ENCODE data around the gene FTSJ3. TPM values are rescaled to one million over a fixed set of nuclear protein-coding genes. Genes with fewer than 3 reads are reported as not detected.

FTSJ3 gene
- total RNA-seq, 1 experiment from 2014 or later: 80.3 TPM

GRCh38 chr17:63809970-63810369 lies 17.5 kb downstream of the FTSJ3 start:
- Histone ChIP-seq H3K9me3 (ENCODE audit: control insufficient read depth, low read depth, low read length) (no peaks in the 10 kb centered on the region), H3K23me2 (ENCODE audit: insufficient read length, low read depth, low read length, poor library complexity, severe bottlenecking) (no peaks in the 10 kb centered on the region), H3K79me1 (ENCODE audit: insufficient read depth, low read depth, low read length, poor library complexity, severe bottlenecking) (no peaks in the 10 kb centered on the region), H2BK15ac (ENCODE audit: low read depth, low read length) (no peak overlapping the region), H3K23ac (ENCODE audit: insufficient read length, low read depth, low read length) (no peak overlapping the region), H3K9ac (ENCODE audit: extremely low read depth, insufficient read length, low read length) (no peak overlapping the region), H4K20me1 (ENCODE audit: control insufficient read depth, insufficient read depth, insufficient read length) (no peaks in the 10 kb centered on the region), H2BK120ac (ENCODE audit: low read depth, low read length, poor library complexity, severe bottlenecking) (no peak overlapping the region), H2BK5ac (ENCODE audit: insufficient read length, low read length) (no peak overlapping the region), H3K27me3 (ENCODE audit: insufficient read depth, low read length) (no peaks in the 10 kb centered on the region), H3K79me2 (ENCODE audit: insufficient read depth, low read length) (no peaks in the 10 kb centered on the region), H4K8ac (replicated peaks; ENCODE audit: insufficient read length, low read depth, low read length) (no peak overlapping the region), H2AFZ (ENCODE audit: low read length) (no peak overlapping the region), H3T11ph (ENCODE audit: low read length) (no peak overlapping the region), H4K91ac (ENCODE audit: insufficient read length, low read depth, low read length) (no peak overlapping the region), H3K14ac (ENCODE audit: insufficient read depth, low read length) (no peak overlapping the region), H2BK12ac (ENCODE audit: insufficient read length, low read depth, low read length) (no peak overlapping the region), H3K56ac (ENCODE audit: insufficient read length, low read depth, low read length) (no peak overlapping the region), H3K4ac (ENCODE audit: low read depth, low read length) (no peak overlapping the region), H3K18ac (ENCODE audit: insufficient read length, low read depth, low read length) (no peak overlapping the region), H4K5ac (ENCODE audit: insufficient read length, low read depth, low read length) (no peak overlapping the region), H3K27ac (ENCODE audit: insufficient read length, low read depth, low read length) (no peak overlapping the region), H2AK5ac (ENCODE audit: insufficient read length, low read length) (no peak overlapping the region), H3K4me2 (ENCODE audit: insufficient read depth, insufficient read length, low read length) (no peak overlapping the region), H3K4me1 (ENCODE audit: insufficient read depth, low read length) (no peaks in the 10 kb centered on the region), H2BK20ac (ENCODE audit: low read depth, low read length, poor library complexity, severe bottlenecking) (no peak overlapping the region)
- Mint-ChIP-seq H3K36me3 (ENCODE audit: insufficient read depth in 1 of 3, low read depth in 3 of 3) (peaks cover 54 to 97% (median 94%) of the 10 kb centered on the region in 3 experiments; a peak in 6 of 7 replicates), H3K27me3 (ENCODE audit: low read depth) (no peaks in the 10 kb centered on the region), H3K9me3 (no peaks in the 10 kb centered on the region), H3K4me1 (no peaks in the 10 kb centered on the region), H3K27ac (no peak overlapping the region), H3K4me3 (no peak overlapping the region)
- TF ChIP-seq CTCF (conservative IDR thresholded peaks at IDR 0.05): no peak
- DNase-seq: no peak
- WGBS (ENCODE audit: extremely low coverage, insufficient read length, low lambda C conversion rate): no CpG with 5 or more reads among the region's 9 CpGs
